TTC549 (cell line): ENCODE results near the gene SPNS2.

ENCODE experiments used
- FAIRE-seq: peaks from 2 replicates; lab custom pipeline; 2012; peaks lifted over from hg19 to GRCh38; lab: Jason Lieb, UNC

SPNS2 gene

DNA sequence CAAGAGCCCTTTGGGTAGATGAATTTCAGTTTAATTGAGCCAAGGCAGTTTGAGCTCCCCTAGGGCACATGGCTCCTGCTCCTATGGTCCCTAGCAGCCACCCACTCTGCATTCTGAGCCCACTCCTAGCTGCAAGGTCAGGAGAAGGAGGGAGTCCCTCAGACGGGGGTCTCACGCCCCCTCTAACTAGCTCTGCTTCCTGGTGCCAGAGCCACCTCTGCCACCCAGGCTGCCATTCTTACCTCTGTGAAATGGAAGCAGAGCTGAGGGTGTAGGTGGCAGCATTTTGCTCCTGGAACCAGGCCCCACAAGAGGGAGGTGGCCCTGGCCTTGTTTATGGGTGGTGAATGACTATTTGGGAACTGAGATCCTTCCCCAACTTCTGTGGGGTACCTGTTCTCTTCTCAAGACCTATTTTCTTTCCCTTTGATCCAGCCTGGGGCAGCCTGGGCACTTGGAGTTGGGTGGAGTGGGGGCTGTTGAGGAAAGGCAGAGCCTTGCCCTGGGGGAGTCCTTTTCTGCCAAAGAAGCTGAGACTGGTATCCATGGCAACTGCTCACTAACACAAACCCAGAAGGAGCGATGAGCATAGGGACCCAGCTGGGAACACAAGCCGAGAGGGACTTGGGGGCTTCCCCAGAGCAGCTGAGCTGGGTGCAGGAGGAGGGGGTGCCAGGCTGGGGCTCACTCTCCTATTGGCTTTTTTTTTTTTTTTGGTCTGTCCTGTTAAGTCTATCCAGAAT, 4.8 kb downstream of the SPNS2 start:
- no peak for FAIRE-seq

DNA sequence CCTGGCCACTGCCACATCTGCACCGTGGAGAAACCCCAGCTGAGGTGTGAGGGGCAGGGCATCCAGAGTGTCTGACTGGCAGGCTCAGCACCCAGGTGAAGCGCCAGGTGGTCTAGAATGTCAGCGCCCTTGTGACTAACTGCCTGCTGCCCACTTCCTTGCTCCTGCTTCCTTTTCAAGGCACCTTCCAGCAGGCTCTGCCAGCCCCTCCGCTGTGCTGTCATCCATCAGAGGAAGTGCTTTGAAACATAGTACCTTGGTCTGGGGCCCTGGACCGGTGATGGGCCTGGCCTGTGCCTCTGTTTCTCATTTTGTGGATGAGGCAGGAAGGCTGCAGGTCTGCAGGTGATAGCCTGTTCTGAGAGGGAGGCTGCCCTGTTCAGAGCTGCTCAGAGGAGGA, 5.5 kb downstream of the SPNS2 start:
- no peak for FAIRE-seq

DNA sequence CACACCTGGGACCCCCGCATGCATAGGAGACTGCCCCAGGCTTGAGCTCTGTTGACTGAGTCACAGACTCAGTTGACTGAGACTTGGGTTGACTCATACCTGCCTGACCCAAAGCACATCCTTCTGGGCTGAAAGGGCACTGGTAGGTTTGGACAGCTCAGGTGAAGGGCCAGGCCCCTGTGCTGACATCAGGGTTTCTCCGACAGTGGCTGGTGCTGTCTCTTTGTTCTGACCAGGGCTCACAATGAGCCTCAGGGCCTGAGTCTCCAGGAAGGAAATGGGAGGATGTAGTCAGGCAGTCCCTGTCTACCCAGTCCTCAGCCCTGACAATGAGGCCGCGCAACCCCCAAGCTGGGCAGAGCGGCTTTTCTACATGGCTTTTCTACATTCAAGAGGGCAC, 6.5 kb downstream of the SPNS2 start:
- FAIRE-seq: no peak

DNA sequence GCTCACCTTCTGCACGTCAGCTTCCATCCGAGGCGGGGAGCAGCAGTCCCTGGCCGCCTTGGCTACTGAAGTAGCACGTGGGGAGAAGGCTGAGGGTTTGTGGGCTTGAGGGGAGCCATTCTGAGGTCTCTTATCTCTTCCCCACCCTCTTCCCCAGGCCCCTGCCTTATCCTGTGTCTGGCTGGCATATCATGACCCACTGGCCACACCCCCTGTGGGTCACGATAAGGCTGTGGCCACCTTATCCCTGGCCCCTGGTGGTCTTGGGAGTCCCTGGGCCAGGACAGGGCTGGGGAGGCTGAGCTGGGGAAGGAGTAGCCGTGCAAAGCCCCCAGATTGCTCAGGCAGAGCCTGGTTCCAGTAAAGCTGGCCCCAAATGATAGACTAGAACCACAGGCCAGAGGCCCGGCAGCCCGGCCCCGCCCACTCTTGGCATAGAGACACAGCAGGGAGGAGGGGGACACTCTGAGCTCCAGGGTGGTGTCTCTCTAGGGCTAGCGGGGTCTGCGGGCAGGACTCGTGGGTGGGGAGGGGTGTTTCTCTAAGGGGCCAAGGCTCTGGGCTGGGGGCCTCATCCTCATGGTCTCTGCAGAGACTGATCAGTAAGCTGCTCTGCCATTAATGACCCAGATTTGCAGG, 7.6 kb downstream of the SPNS2 start:
- no peak for FAIRE-seq

DNA sequence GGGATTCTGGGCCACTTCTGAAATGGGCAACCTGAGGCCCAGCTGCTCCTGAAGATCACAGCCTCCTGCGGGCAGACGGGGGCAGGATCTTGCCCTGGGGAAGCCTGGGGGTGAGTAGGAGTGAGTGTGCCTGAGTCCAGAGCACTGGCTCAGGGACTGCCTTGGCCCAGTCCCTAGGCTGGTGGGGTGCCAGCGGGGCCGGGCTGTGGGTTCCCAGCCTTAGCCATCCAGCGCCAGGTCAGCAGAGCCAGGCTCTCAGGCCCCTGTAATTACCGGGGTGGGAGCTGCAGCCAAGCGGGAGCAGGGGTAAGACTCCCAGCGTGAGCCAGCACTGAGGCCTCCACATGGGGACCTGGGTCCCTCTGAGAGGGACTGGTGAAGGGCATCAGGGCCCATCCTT, 8.2 kb downstream of the SPNS2 start:
- no peak for FAIRE-seq

DNA sequence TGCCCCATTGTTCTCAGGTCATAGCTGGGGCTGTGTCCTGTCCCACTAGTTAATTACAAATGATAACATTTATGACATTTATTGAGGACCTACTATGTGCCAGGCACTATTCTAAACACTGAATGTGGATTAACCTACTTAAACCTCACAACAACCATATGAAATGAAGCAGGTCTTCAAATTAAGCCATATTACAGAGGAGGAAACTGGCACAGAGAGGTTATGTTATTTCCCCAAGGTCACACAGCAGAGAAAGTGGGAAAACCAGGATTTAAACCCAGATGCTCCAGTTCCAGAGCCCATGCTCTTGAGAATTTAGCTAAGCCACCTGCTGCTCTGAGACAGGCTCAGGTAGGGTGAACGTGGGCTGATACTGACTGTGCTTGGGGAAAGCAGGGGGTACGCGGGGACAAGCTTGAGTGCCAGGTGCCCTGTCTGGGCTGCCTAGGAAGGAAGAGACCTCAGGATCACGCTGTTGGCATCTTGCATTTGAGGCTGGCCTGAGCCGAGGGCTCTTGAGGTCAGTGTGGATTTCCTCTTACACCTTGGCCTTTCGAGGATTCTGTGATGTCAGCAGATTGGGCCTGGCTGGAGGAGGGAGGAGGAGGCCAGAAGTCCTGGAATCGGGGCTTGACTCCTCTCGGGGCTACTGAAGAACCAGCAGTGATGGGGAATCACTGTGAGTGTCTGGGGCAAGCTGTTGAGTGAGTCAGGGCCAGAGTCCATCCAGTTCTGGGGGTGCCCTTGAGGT, 8.9 kb downstream of the SPNS2 start:
- FAIRE-seq: no peak

DNA sequence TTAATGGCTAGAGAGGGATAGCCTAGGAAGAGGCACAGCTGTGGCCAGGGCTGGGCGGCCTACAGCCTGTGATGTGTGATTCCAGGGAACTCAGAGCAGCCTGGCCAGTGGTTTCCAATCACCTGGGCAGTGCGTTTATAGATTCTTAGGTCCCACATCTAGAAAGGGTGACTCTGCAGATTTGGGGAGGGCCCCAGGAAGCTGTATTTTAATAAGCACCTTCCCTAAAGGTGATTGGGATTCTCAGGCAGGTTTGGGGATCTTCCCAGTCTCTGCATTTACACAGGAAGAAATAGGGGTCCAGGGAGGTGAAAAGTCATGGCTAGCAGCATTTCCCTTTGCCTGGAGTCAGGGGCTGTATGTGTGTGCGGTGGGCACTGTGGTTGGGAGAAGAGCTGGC, 9.5 kb downstream of the SPNS2 start:
- FAIRE-seq: no peak

DNA sequence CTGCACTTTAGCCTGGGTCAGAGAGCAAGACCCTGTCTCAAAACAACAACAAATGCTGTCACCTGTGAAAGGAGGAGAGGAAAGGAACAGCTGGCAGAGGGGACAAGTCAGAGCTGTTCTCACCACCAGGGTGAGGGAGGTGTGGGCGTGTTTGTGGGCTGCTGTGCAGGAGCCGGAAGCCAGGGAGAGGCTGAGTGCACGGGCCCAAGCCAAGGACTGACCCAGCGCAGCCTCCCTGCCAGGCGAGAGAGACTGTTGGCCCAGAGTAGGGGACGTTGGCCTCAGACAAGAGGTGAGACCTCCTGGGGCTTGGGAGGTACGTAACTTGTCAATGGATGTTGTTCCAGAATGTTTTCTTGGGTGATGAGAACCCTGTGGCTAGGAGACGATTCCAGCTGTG, 10.7 kb downstream of the SPNS2 start:
- FAIRE-seq: no peak

DNA sequence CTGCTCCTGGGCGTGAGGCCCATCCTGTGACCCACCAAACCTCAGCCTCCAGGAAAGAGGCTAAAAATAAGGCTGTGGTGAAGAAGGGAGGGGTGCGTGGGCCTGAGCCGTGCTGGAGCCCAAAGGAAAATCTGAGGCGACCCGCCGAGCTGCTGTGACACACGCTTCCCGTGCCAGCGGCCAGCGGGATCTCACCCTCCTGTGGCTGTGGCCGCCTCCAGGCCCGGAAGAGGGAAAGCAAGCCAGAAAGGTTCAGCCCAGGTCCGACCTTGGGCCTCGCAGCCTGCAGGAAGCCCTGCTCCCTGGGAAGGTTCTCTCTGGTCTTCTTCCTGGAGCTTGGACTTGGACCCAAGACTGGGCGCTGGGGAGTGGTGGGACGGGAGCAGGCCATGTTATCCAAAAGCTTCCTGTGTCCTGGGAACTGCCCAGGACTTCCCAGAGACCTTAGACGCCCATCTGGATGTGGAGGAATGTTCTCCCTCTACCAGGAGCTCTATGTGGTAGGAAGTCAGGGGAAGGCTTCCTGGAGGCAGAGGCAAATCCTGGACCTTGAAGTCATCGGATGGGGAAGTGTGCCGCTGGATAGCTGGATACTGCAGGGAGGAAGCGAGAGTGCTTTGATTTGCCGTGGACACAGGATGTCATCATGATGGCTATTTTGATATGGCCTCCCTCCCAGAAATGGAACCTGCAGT, 11.4 kb downstream of the SPNS2 start:
- no peak for FAIRE-seq

DNA sequence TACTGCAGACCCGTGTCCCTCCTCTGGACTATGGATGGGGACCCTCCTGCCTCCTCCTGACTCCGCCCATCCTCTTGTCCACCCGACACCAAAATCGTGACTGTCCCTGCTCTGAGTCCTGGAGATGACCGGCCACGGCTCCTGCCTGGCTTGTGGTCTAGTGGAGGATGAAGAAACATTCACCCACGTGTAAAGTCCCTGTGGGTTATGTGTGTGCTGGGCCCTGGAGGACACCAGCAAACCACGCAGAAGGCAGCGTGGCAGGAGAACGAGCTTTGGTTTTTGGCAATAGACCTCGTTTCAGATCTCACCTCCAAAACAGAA, 11.9 kb downstream of the SPNS2 start:
- FAIRE-seq: no peak

DNA sequence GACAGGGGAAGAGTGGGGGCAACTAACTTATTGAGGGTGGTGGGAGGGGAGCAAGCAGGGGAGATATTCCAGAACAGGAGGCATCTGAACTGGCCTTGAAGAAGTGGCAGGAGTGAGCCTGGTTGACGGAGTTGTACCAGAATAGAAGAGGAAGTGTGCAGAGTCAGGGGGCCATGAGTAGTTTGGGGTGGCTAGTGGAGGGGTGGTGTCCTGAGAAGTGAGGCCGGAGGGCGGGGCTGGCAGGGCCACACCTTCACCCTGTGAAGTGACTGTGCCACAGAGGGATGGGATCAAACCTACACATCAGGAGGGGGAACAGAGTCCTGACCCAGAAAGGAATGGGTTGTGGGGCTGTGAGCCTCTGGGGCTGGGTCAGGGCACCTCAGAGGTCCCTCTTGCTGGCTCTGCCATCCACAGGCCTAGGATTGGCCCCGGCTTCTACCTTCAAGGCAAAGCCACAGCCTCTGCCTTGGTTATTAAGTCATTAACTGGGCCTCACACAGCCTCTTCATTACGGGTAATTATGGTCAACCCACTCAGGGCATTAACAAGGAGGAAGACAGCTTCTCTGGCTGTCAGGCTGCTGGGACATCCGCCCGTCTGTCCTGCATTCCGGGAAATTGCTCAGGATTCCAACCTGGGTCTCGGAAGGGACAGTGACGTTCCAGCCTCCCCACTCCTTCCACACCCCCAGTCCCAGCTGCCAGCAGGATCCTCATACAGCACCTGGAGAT, 12.7 kb downstream of the SPNS2 start:
- FAIRE-seq: no peak

DNA sequence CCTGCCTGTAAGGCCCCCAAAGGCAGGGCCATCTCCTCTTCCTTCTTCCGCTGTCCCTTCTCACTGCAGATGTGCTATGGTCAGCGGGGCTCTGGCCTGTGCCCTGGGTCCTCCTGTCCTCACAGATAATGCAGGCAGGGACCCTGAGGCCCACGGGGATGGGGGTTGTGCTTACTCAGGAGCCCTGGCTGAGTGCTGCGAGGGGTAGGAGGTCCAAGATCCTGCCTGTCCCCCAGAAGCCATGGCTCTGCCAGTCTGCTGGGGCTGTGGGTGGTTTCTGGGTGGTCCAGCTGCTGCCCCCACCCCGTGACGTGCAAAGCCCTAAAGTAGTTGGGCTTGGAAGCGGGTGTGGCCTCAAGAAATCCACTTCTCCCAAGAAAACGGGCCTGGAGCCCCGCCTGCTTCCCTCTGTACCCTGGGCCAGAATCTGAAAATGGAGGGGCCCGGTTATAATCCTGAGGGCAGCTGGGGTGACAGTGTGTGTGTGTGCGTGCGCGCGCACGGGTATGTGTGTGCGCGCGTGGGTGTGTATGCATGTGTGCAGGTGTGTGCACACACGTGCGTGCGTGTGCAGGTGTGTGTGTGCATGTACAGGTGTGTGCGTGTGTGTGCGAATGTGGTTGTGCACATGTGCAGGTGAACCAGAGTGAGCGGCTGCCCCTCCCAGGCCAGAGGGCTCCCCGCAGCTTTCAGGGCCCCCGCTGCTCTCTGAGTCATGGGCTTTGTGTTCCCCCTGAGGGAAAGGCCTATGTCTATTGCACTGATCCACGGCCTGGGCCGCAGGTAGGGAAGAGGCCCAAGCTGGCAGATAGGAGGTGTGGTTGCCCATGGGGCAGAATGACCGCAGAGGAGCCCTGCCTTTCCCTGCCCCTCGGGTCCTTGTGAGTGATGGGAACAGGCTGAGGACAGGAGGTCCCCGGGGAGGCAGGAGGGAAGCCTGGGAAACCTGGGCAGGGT, 13.8 kb downstream of the SPNS2 start:
- no peak for FAIRE-seq

DNA sequence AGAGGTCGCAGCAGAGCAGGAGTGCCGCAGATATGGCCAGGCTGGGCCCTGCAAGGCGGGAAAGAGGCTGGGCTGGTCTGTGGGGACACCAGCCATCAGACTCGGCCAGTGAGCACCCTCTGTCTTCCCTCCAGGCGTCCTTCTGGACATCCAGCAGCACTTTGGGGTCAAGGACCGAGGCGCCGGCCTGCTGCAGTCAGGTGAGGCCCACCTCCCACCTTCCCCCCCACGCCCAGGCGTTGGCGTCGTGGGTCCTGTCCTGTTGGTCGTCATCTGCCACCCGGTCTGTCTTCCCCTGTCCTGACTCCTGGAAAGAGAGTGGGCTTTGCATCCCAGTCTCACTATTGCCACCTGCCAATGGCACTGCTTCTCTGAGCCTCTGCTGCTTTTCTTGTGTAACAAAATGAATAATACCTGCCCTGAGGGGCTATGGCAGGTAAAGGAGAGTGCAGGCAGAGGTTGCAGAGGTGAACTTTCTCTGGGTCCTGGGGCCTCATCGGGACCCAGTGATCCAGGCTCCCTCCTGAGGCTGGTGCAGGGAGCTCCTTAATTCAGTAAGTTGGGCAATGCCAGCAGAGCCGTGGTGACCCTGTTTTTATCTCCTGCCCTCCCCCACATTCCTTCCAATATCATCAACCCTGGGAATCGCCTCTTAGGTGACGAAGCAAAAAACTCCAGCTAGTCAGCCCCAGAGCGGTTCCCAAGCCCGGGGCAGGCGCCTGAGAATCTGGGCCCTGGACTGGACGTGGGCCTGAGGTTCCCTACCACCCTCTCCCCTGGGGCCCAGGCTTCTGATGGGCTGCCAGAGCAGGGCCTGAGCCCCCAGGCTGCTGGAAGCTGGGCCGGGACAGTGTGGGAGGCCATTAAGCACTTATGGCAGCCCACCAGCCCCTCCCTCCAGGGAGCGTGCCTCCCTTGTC, 14.7 kb downstream of the SPNS2 start:
- no peak for FAIRE-seq

DNA sequence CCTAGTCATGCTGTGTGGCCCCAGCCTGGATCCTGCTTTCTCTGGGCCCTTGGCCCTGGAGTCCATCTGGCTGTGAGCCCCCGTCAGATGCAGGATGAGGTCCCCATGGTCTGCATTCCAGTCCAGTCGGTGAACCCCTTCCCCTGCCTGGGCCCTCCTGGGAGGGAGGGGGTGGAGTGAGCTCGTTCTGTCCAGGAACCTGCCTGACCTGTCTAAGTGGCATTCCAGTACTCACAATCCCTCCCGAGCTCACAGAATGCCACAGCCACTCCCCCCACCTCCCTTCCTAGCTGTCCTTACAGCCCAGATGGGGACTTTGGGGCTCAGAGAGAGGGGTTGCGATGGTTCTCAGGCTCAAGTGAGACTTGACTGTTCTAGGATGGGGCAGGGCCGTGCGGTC, 15.5 kb downstream of the SPNS2 start:
- FAIRE-seq: no peak

DNA sequence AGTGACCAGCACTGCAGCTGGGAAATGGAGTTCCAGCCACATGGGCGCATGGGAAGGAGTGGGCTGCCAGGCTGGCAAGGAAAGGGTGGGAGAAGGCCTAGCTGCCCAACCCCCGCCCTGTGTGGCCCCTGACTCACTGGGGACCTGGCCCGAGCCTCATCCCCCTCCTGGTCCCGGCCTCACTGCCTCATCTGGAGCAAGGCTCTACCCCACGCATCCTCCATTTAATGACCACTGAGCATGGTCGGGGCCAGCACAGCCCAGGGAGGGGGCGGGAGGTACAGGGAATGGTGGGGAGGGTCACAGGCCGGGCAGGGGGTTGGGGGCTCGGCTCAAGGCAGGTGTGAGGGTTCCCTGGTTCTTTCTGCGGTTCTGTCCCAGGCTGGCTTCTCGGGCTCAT, 16.1 kb downstream of the SPNS2 start:
- FAIRE-seq: no peak

DNA sequence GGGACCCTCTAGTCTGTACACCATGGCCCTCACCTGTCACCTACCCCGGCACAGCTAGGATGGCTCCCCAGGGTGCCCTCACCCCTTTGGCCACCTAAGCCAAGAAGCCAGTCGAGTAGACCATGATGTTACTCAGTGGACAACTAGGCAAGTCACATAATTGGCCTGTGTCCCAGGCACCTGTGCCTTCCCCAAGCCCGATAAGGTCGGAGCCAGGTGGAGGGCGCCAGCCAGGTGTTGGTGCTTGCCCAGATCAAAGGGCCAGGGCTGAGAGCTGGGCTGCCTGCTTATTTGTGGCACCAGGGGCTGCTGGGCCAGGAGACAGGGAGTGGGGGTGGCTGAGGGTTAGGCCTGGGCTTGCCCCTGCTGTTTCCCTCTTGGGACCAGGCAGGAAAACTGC, 16.8 kb downstream of the SPNS2 start:
- FAIRE-seq: no peak

DNA sequence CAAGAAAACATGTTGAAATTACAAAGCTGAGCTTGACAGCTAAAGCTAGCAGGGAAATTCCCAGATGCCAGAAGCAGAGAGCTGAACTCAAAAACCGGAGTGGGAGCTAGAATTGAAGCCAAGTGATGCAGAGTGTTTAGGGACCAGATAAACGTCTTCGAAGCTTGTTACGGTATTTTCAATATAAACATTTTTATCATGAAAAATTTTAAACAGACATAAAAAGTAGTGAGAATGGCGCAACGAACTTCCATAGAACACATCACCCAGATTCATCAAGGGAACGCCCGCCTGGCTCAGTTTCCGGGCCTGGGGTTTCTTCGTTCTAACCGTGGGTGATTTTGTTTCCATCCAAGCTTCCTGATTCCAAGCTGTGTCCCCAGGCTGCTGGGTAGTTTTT, 18.1 kb downstream of the SPNS2 start:
- FAIRE-seq: no peak

DNA sequence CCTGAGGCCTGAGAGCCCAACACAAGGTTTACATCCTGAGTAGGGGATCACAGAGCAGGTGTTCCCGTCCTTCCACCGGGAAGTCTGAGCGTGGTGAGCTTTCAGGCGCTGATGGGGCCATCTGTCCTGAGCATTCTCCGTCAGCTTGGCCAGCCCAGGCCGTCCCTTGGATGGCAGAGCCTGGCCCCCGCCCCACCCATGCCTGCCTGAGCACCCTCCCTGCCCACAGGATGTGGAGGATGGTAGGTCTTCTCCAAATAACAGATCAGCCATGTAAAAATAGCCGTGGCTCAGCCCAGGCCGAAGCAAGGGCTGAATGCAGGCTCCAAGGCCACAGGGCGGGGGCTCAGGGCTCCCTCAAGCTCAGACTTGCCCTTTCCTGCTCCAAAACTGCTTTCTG, 20.2 kb downstream of the SPNS2 start:
- no peak for FAIRE-seq

DNA sequence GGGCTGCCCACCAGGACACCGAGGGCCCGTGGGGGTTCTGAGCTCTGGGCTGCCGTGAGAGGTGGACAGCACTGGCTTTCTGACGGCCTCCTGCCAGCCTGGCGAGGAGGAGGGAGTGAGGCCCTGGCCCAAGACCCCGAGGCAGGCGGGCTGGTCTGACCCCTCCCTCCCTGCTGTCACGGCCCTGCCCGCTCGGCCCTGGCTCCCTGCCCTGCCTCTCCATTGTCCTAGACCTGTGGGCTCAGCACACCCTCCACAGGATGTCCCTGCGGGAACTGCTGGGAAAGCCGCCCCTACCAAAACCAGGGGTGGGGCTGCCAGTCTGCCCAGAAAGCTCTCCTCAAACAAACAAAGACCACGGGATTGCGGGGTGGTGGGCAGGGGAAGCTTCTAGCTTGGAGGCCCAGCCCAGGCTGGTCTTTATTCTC, 20.7 kb downstream of the SPNS2 start:
- FAIRE-seq: no peak
